NCI-H1694 (cell line): ENCODE results near the gene MAGI1.
"Not testable (repeated sequence)": the region's sequence is repeated elsewhere in the genome, so short reads cannot be mapped to it uniquely, and the experiment has no call there.

Experiments
- DNase-seq: peaks from one replicate; lab custom pipeline; 2025; lab: John Stamatoyannopoulos, UW

MAGI1 gene

GRCh38 chr3:66039590-66039887 lies 821 bp upstream of the MAGI1 start:
- DNase-seq, result no peak

- DNase-seq, result no peak
Observed at GRCh38 chr3:66038384-66038725, 363 bp downstream of the MAGI1 start.

- no peak for DNase-seq
Observed at GRCh38 chr3:66037986-66038369, 740 bp downstream of the MAGI1 start.

GRCh38 chr3:66037330-66037985 lies 1.3 kb downstream of the MAGI1 start:
- DNase-seq, result no peak

- no peak for DNase-seq
Observed at GRCh38 chr3:66036586-66037148, 2.1 kb downstream of the MAGI1 start.

GRCh38 chr3:66035763-66036477 lies 2.8 kb downstream of the MAGI1 start:
- no peak for DNase-seq

GRCh38 chr3:66033241-66034138 lies 5.2 kb downstream of the MAGI1 start:
- no peak for DNase-seq

GRCh38 chr3:66031102-66031698 lies 7.5 kb downstream of the MAGI1 start:
- no peak for DNase-seq

GRCh38 chr3:66029443-66029842 lies 9.3 kb downstream of the MAGI1 start:
- DNase-seq, result no peak

GRCh38 chr3:66029014-66029413 lies 9.7 kb downstream of the MAGI1 start:
- no peak for DNase-seq

- no peak for DNase-seq
Observed at GRCh38 chr3:66028457-66028856, 10.3 kb downstream of the MAGI1 start.

GRCh38 chr3:66027099-66027498 lies 11.6 kb downstream of the MAGI1 start:
- not testable (repeated sequence) for DNase-seq

- DNase-seq, result no peak
Observed at GRCh38 chr3:66023738-66024385, 14.9 kb downstream of the MAGI1 start.

- no peak for DNase-seq
Observed at GRCh38 chr3:66023229-66023628, 15.5 kb downstream of the MAGI1 start.

GRCh38 chr3:66021731-66022131 lies 17.0 kb downstream of the MAGI1 start:
- DNase-seq, result no peak

- DNase-seq, result no peak
Observed at GRCh38 chr3:66019896-66020295, 18.8 kb downstream of the MAGI1 start.

GRCh38 chr3:66018057-66019033 lies 20.4 kb downstream of the MAGI1 start:
- DNase-seq, result no peak

- DNase-seq, result no peak
Observed at GRCh38 chr3:66017591-66017990, 21.1 kb downstream of the MAGI1 start.

GRCh38 chr3:66017084-66017483 lies 21.6 kb downstream of the MAGI1 start:
- no peak for DNase-seq

- no peak for DNase-seq
Observed at GRCh38 chr3:66015841-66016240, 22.9 kb downstream of the MAGI1 start.

GRCh38 chr3:66014651-66015050 lies 24.1 kb downstream of the MAGI1 start:
- DNase-seq, result no peak
